ENCODE results near the gene MACROD1.

- TF ChIP-seq CTCF (IDR thresholded peaks at IDR 0.05) (no peak), ZFX (IDR thresholded peaks at IDR 0.05; ENCODE audit: borderline replicate concordance) (no peak)
These were observed 1.3 kb downstream of the MACROD1 start for GRCh38 chr11:64164392-64165312.
